ENCODE data around the gene PSKH1.
A peak's percentile ranks its signal among the peaks of the same experiment; 100 is the strongest.

The PSKH1 gene

DNA sequence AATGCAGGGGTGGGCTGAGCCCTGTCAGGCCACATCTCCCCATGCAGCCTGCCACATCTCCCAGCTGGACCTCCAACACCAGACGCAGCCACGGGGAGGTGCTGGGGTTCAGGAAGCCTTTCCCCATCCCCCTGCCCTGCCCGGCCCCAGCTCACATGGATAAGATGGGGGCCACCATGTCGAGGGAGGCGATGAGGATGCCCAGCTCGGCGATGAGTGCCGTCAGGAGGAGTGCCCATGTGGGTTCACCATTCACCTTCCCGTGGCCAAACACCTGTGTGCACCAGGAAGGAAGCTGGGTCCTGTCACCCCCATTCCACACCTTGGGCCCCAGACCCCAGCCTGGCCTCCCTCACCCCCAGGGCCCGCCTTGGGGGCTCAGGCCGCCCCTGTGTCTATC lies 56.6 kb downstream of the PSKH1 start:
- DNase-seq (ENCODE audit: low spot score) = peak; percentile 59
- Histone ChIP-seq H3K36me3 (ENCODE audit: low read depth) (peaks cover 98% of the 10 kb centered on the region), H3K27me3 (ENCODE audit: insufficient read depth, poor library complexity, severe bottlenecking) (no peaks in the 10 kb centered on the region), H3K9me3 (ENCODE audit: severe bottlenecking) (no peaks in the 10 kb centered on the region), H3K4me1 (ENCODE audit: insufficient read depth, poor library complexity, severe bottlenecking) (no peaks in the 10 kb centered on the region), H3K4me3 (ENCODE audit: severe bottlenecking) (no peak overlapping the region), H3K27ac (ENCODE audit: poor library complexity, severe bottlenecking) (no peak overlapping the region)
- TF ChIP-seq, protein P1, sequence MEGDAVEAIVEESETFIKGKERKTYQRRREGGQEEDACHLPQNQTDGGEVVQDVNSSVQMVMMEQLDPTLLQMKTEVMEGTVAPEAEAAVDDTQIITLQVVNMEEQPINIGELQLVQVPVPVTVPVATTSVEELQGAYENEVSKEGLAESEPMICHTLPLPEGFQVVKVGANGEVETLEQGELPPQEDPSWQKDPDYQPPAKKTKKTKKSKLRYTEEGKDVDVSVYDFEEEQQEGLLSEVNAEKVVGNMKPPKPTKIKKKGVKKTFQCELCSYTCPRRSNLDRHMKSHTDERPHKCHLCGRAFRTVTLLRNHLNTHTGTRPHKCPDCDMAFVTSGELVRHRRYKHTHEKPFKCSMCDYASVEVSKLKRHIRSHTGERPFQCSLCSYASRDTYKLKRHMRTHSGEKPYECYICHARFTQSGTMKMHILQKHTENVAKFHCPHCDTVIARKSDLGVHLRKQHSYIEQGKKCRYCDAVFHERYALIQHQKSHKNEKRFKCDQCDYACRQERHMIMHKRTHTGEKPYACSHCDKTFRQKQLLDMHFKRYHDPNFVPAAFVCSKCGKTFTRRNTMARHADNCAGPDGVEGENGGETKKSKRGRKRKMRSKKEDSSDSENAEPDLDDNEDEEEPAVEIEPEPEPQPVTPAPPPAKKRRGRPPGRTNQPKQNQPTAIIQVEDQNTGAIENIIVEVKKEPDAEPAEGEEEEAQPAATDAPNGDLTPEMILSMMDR (IDR thresholded peaks at IDR 0.05; ENCODE audit: poor library complexity, severe bottlenecking) = no peak
- ATAC-seq (ENCODE audit: low read depth) = no peak

DNA sequence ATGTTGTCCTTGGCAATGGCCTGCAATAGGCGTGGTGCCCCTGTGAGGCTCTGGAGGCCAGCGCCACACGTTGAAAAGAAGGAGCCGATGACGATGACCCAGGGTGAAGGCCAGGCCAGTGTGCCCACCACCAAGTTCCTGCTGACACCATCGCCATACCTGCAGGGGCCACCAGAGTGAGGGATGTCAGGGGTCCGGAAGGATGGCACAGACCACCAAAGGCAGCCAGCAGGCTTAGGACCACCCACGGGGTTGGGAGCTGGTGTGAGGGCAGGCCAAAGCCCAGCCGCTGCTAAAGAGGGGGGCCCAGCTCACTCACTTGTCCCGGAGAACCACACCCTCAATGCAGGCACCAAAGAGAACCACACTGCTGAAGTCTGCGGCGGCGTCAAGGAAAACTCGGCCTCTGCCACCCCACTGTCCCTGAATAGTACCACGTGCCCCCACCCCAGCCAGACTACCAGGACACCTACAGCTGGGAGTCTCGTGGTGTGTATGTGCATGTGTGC lies 57.3 kb downstream of the PSKH1 start:
- peak; percentile 53 for DNase-seq (ENCODE audit: low spot score)
- TF ChIP-seq, protein P1 (IDR thresholded peaks at IDR 0.05; ENCODE audit: poor library complexity, severe bottlenecking) = no peak

DNA sequence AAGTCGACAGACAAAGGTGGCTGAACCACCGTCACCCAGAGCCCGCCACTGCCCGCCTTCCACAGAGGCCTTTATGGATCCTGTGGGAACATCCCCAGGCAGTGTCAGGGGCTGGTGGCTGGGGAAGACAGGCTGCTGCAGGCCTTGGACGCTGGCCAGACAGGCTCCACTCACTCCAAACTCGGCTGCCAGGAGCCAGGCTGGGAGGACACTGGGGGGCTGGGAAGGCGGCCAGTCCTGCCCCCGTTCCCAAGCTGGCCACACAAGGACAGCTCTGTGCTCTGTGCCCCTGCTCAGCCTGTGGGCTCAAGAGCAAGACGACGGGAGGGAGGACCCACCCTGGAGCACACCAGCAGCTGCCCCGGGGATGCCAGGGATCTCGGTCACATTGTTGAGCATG lies 58.4 kb downstream of the PSKH1 start:
- no peaks in the 10 kb centered on the region for H3K27me3 ChIP-seq (ENCODE audit: insufficient read depth, poor library complexity, severe bottlenecking)
- TF ChIP-seq, protein P1 (IDR thresholded peaks at IDR 0.05; ENCODE audit: poor library complexity, severe bottlenecking) = no peak
- ATAC-seq (ENCODE audit: low read depth) = no peak
- no peaks in the 10 kb centered on the region for H3K4me1 ChIP-seq (ENCODE audit: insufficient read depth, poor library complexity, severe bottlenecking)
- DNase-seq (ENCODE audit: low spot score) = peak; percentile 55
- H3K4me3 ChIP-seq (ENCODE audit: severe bottlenecking) = no peak overlapping the region
- peaks cover 98% of the 10 kb centered on the region for H3K36me3 ChIP-seq (ENCODE audit: low read depth)
- H3K27ac ChIP-seq (ENCODE audit: poor library complexity, severe bottlenecking) = no peak overlapping the region
- H3K9me3 ChIP-seq (ENCODE audit: severe bottlenecking) = no peaks in the 10 kb centered on the region

More for the DNA sequence above, 57.3 kb downstream of the PSKH1 start:
- ATAC-seq (ENCODE audit: low read depth) = no peak
- H3K9me3 ChIP-seq (ENCODE audit: severe bottlenecking) = no peaks in the 10 kb centered on the region
- peaks cover 98% of the 10 kb centered on the region for H3K36me3 ChIP-seq (ENCODE audit: low read depth)
- no peak overlapping the region for H3K27ac ChIP-seq (ENCODE audit: poor library complexity, severe bottlenecking)
- H3K4me3 ChIP-seq (ENCODE audit: severe bottlenecking) = no peak overlapping the region
- no peaks in the 10 kb centered on the region for H3K4me1 ChIP-seq (ENCODE audit: insufficient read depth, poor library complexity, severe bottlenecking)
- H3K27me3 ChIP-seq (ENCODE audit: insufficient read depth, poor library complexity, severe bottlenecking) = no peaks in the 10 kb centered on the region

DNA sequence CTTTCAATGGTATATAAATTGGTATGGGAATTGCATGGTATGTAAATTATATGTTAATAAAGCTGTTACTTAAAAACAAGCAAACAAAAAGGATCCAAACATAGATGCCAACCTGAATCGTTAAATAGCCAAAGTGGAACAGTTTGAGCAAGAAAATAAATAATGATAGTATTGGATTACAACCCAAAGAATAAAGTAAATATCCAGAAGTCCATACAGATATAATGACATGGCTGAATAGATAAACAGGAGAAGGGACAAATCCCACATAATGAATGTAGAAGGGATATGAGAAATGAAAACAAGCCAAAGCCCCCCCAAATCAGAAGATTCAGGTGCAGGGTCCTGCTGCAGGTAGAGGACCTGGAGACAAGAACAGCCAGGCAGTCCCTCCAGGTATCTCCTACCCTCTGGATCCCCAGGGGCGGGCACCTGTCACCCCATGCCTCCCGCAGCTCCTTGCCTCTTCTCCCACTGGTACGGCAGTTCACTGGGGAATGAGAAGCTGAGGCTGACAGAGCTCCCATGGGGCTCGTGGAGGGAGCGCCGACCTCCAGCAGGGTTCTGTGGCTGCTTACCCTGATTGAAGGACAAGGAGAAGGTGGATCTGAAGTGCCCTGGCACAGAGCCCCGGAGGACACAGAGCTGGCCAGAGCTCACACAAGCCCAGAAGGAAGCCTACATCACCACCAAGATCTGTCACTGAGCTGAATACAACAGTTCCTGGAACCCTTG lies 60.8 kb downstream of the PSKH1 start:
- Histone ChIP-seq H3K27ac (ENCODE audit: poor library complexity, severe bottlenecking) (no peak overlapping the region), H3K4me3 (ENCODE audit: severe bottlenecking) (no peak overlapping the region), H3K27me3 (ENCODE audit: insufficient read depth, poor library complexity, severe bottlenecking) (no peaks in the 10 kb centered on the region), H3K36me3 (ENCODE audit: low read depth) (peaks cover 98% of the 10 kb centered on the region), H3K4me1 (ENCODE audit: insufficient read depth, poor library complexity, severe bottlenecking) (no peaks in the 10 kb centered on the region), H3K9me3 (ENCODE audit: severe bottlenecking) (no peaks in the 10 kb centered on the region)
- TF ChIP-seq, protein P1 (IDR thresholded peaks at IDR 0.05; ENCODE audit: poor library complexity, severe bottlenecking) = no peak
- ATAC-seq (ENCODE audit: low read depth) (no peak), DNase-seq (ENCODE audit: low spot score) (peak; percentile 50)
